ENCODE measurements around the gene ZNF366. TPM values are rescaled to one million over a fixed set of nuclear protein-coding genes. Genes with fewer than 3 reads are reported as not detected.

ZNF366 gene
- total RNA-seq, 1 donor from 2014 or later = 3.2 TPM

DNA sequence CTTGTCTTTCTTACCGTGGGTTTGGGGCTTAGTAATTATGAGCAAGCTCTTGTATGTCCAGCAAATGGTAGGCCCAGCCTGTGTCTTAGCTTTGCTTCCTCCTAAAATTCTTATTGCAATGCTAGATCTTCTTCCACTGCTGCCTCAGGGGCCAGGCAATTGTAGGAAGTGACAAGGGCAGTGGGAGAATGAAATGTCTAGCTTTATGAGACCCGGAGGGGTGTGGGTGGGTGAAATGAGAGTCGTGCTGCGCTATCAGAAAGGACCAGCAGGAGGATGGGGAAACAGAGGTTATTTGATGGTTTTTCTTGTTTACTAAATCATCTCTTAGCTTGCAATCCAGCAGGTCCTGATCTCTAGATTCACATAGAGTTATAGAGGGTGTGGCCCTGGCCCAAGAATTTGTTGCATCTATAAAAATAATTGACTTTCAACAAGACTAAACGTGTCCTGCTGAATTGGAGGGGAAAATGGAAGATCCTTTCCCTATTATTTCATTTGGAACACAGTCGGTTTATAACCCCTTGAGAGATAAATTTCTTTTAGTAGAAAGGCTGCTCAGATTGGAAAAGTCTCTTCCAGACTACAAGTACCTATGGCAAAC lies 43.7 kb downstream of the ZNF366 start:
- peaks cover 19% of the 10 kb centered on the region for H3K4me1 ChIP-seq
- intact Hi-C loops (cut with DNase I) = no loop called here
- H3K36me3 ChIP-seq = no peaks in the 10 kb centered on the region
- peak overlapping the region; percentile 69 for H3K27ac ChIP-seq
- TF ChIP-seq POLR2A (IDR thresholded peaks at IDR 0.05) (no peak), POLR2AphosphoS5 (IDR thresholded peaks at IDR 0.05; ENCODE audit: insufficient read depth in 1 of 2, low read depth in 1 of 2) (no peak)
- TF ChIP-seq, protein P1, sequence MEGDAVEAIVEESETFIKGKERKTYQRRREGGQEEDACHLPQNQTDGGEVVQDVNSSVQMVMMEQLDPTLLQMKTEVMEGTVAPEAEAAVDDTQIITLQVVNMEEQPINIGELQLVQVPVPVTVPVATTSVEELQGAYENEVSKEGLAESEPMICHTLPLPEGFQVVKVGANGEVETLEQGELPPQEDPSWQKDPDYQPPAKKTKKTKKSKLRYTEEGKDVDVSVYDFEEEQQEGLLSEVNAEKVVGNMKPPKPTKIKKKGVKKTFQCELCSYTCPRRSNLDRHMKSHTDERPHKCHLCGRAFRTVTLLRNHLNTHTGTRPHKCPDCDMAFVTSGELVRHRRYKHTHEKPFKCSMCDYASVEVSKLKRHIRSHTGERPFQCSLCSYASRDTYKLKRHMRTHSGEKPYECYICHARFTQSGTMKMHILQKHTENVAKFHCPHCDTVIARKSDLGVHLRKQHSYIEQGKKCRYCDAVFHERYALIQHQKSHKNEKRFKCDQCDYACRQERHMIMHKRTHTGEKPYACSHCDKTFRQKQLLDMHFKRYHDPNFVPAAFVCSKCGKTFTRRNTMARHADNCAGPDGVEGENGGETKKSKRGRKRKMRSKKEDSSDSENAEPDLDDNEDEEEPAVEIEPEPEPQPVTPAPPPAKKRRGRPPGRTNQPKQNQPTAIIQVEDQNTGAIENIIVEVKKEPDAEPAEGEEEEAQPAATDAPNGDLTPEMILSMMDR (IDR thresholded peaks at IDR 0.05) = peak in 1 of 3 experiments; percentile 21
- no peaks in the 10 kb centered on the region for H3K9me3 ChIP-seq
- DNase-seq (ENCODE audit: extremely low spot score in 2 of 2) = no peak
- no peaks in the 10 kb centered on the region for H3K27me3 ChIP-seq
- no peak overlapping the region for H3K4me3 ChIP-seq

DNA sequence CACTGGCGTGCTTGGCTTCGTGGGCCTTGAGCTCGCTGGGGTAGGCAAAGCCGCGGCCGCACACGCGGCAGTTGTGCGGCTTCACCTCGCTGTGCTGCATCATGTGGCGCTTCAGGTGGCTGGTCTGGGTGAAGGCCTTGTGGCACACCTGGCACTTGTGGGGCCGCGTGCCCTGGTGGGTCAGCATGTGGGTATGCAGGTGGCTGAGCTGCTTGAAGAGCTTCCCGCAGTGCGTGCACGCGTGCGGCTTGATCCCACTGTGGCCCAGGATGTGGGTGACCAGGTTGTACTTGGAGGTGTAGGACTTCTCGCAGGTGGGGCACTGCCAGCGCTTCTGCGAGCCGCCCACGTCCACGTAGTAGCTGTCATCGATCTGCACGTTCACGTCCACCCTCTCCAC lies 46.8 kb downstream of the ZNF366 start:
- Histone ChIP-seq H3K4me3 (no peak overlapping the region), H3K36me3 (no peaks in the 10 kb centered on the region), H3K27me3 (no peaks in the 10 kb centered on the region), H3K9me3 (no peaks in the 10 kb centered on the region), H3K4me1 (peaks cover 19% of the 10 kb centered on the region), H3K27ac (no peak overlapping the region)
- DNase-seq (ENCODE audit: extremely low spot score in 2 of 2) = peak in 1 of 2 donors; percentile 86
- TF ChIP-seq, protein P1 (IDR thresholded peaks at IDR 0.05) = no peak
- TF ChIP-seq POLR2A (IDR thresholded peaks at IDR 0.05) = no peak
- no peak for TF ChIP-seq POLR2AphosphoS5 (IDR thresholded peaks at IDR 0.05; ENCODE audit: insufficient read depth in 1 of 2, low read depth in 1 of 2)
- intact Hi-C loops (cut with DNase I) = no loop called here

DNA sequence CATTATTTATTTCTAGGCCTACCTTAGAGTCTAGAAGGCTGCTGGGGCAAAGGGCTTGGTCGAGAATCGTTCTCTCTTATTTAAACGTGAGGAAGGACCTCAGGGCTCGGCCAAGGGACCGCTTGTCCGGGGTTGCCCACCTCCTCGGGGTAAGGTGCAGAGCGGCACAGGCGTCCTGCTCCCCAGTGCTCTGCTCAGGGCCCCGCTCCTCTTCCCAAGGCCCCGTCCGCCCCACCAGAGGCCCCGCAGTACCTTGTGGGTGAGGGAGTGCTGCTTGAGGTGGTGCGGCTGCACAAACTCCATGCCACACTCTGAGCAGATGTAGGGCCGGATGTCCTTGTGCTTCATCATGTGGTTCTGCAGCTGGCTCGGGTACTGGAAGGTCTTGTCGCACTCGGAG lies 47.3 kb downstream of the ZNF366 start:
- Histone ChIP-seq H3K36me3 (no peaks in the 10 kb centered on the region), H3K9me3 (no peaks in the 10 kb centered on the region), H3K27ac (no peak overlapping the region), H3K4me3 (no peak overlapping the region), H3K4me1 (peaks cover 19% of the 10 kb centered on the region), H3K27me3 (no peaks in the 10 kb centered on the region)
- no peak for TF ChIP-seq POLR2AphosphoS5 (IDR thresholded peaks at IDR 0.05; ENCODE audit: insufficient read depth in 1 of 2, low read depth in 1 of 2)
- TF ChIP-seq POLR2A (IDR thresholded peaks at IDR 0.05) = no peak
- TF ChIP-seq, protein P1 (IDR thresholded peaks at IDR 0.05) = no peak
- intact Hi-C loops (cut with DNase I) = loop anchor here (10.0 kb wide), 1 partner anchor 45 kb away; the partner anchor contains the start of gene ZNF366
- DNase-seq (ENCODE audit: extremely low spot score in 2 of 2) = peak in 1 of 2 donors; percentile 64

DNA sequence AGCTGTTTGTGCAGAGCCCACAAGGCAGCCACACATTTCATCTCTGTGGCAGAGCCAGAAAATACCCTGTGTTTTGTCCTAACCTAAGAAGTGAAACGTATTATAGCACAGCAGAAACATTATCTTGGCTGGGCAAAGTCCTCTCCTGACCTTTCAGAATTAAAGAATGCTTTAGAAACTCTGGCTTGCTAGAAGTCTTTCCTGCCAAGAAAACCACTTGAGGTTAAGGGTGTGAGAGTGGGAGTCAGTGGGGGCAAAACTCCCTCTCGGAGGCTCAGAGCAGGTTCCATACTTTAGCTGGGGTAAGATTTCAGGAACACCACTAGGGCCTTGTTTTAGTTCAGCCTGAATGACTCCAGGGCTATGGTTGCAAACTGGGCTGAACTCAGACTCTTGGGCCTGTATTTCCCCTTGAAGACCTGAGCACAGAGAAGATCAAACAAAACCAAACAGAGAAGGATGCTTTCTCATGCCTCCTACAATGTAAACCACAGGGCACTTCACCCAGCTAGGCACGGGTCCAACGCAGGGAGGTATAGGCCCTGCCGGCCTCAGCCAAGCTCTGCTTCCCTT lies 48.0 kb downstream of the ZNF366 start:
- H3K27ac ChIP-seq = no peak overlapping the region
- intact Hi-C loops (cut with DNase I) = loop anchor here (10.0 kb wide), 1 partner anchor 46 kb away; the partner anchor contains the start of gene ZNF366

More for the DNA sequence above, 48.0 kb downstream of the ZNF366 start:
- Histone ChIP-seq H3K27me3 (no peaks in the 10 kb centered on the region), H3K4me1 (peaks cover 22% of the 10 kb centered on the region), H3K36me3 (no peaks in the 10 kb centered on the region), H3K9me3 (no peaks in the 10 kb centered on the region), H3K4me3 (no peak overlapping the region)
- DNase-seq (ENCODE audit: extremely low spot score in 2 of 2) = peak in 1 of 2 donors; percentile 75
- TF ChIP-seq, protein P1 (IDR thresholded peaks at IDR 0.05) = no peak
- TF ChIP-seq POLR2AphosphoS5 (IDR thresholded peaks at IDR 0.05; ENCODE audit: insufficient read depth in 1 of 2, low read depth in 1 of 2) (no peak), POLR2A (IDR thresholded peaks at IDR 0.05) (no peak)

Measured in vagina (tissue), 2 donors.